Nephron (organoid): Measurements from ENCODE around the gene RPL27A.

Experiments used
- H3K27ac Mint-ChIP-seq, 3 experiments: 2 replicates each; pipeline ENCODE4 v1.8.0; 2020; ENCODE audit warnings: mixed read lengths in 3 of 3, mild to moderate bottlenecking in 2 of 3, moderate library complexity in 1 of 3
- H3K27me3 Mint-ChIP-seq: 2 replicates; pipeline ENCODE4 v1.8.0; 2021; ENCODE audit warnings: low read depth, mild to moderate bottlenecking, moderate library complexity, mixed read lengths
- H3K36me3 Mint-ChIP-seq: 2 replicates; pipeline ENCODE4 v1.8.0; 2020; ENCODE audit warnings: low read depth, mixed read lengths
- H3K4me1 Mint-ChIP-seq: 2 replicates; pipeline ENCODE4 v1.8.0; 2020; ENCODE audit warnings: mixed read lengths
- H3K4me3 Mint-ChIP-seq, 3 experiments: 2 replicates each; pipeline ENCODE4 v1.8.0; 2020; ENCODE audit warnings: mild to moderate bottlenecking in 3 of 3, mixed read lengths in 3 of 3, moderate library complexity in 2 of 3
- H3K9me3 Mint-ChIP-seq: 2 replicates; pipeline ENCODE4 v1.8.0; 2020; ENCODE audit warnings: mixed read lengths
- CTCF ChIP-seq, 3 experiments: fragments of 200-600 bp; sonication (generic); IDR thresholded peaks; one replicate each; pipeline ENCODE4 v1.5.0; 2021; ENCODE audit warnings: antibody characterized with exemption in 3 of 3; ENCODE audit not compliant: unreplicated experiment in 3 of 3

RPL27A gene

GRCh38 chr11:8729837-8730696 lies 47.5 kb downstream of the RPL27A start:
- no peaks in the 10 kb centered on the region for H3K27me3 Mint-ChIP-seq
- no peak overlapping the region for H3K4me3 Mint-ChIP-seq
- H3K9me3 Mint-ChIP-seq, result no peaks in the 10 kb centered on the region
- H3K36me3 Mint-ChIP-seq, result peaks cover 29% of the 10 kb centered on the region
- H3K4me1 Mint-ChIP-seq, result peaks cover 54% of the 10 kb centered on the region
- peak overlapping the region in 1 of 3 experiments; percentile 85 for H3K27ac Mint-ChIP-seq
- no peak for TF ChIP-seq CTCF (IDR thresholded peaks at IDR 0.05; ENCODE audit: unreplicated experiment in 3 of 3)

- peaks cover 29% of the 10 kb centered on the region for H3K36me3 Mint-ChIP-seq
- H3K4me1 Mint-ChIP-seq, result peaks cover 53% of the 10 kb centered on the region
- no peak overlapping the region for H3K27ac Mint-ChIP-seq
- no peaks in the 10 kb centered on the region for H3K9me3 Mint-ChIP-seq
- no peaks in the 10 kb centered on the region for H3K27me3 Mint-ChIP-seq
- no peak overlapping the region for H3K4me3 Mint-ChIP-seq
- no peak for TF ChIP-seq CTCF (IDR thresholded peaks at IDR 0.05; ENCODE audit: unreplicated experiment in 3 of 3)
These were observed 48.1 kb downstream of the RPL27A start for GRCh38 chr11:8730697-8731020.

GRCh38 chr11:8731647-8732323 lies 49.2 kb downstream of the RPL27A start:
- TF ChIP-seq CTCF (IDR thresholded peaks at IDR 0.05; ENCODE audit: unreplicated experiment in 3 of 3), result no peak
- H3K4me3 Mint-ChIP-seq, result no peak overlapping the region
- no peaks in the 10 kb centered on the region for H3K9me3 Mint-ChIP-seq
- peaks cover 29% of the 10 kb centered on the region for H3K36me3 Mint-ChIP-seq
- H3K27me3 Mint-ChIP-seq, result no peaks in the 10 kb centered on the region
- H3K27ac Mint-ChIP-seq, result peak overlapping the region in 1 of 3 experiments; percentile 43
- peaks cover 44% of the 10 kb centered on the region for H3K4me1 Mint-ChIP-seq

GRCh38 chr11:8732324-8732670 lies 49.7 kb downstream of the RPL27A start:
- Mint-ChIP-seq H3K27me3 (no peaks in the 10 kb centered on the region), H3K27ac (peak overlapping the region in 1 of 3 experiments; percentile 43), H3K9me3 (no peaks in the 10 kb centered on the region), H3K4me1 (peaks cover 39% of the 10 kb centered on the region), H3K4me3 (no peak overlapping the region), H3K36me3 (peaks cover 26% of the 10 kb centered on the region)
- no peak for TF ChIP-seq CTCF (IDR thresholded peaks at IDR 0.05; ENCODE audit: unreplicated experiment in 3 of 3)

- peaks cover 34% of the 10 kb centered on the region for H3K4me1 Mint-ChIP-seq
- no peak overlapping the region for H3K4me3 Mint-ChIP-seq
- H3K9me3 Mint-ChIP-seq, result no peaks in the 10 kb centered on the region
- peaks cover 24% of the 10 kb centered on the region for H3K36me3 Mint-ChIP-seq
- TF ChIP-seq CTCF (IDR thresholded peaks at IDR 0.05; ENCODE audit: unreplicated experiment in 3 of 3), result no peak
- H3K27me3 Mint-ChIP-seq, result no peaks in the 10 kb centered on the region
- H3K27ac Mint-ChIP-seq, result peak overlapping the region in 1 of 3 experiments; percentile 43
These were observed 50.2 kb downstream of the RPL27A start for GRCh38 chr11:8732748-8733241.
